GM12878 (cell line): ENCODE results near the gene DAB2IP. TPM values are rescaled to one million over a fixed set of nuclear protein-coding genes. Genes with fewer than 3 reads are reported as not detected.

Experiments
- ATAC-seq: fragments of 200-7000 bp; cut with Tn5 transposase; 3 replicates; pipeline ENCODE4 v1.9.1; 2020; ENCODE audit warnings: mild to moderate bottlenecking, moderate library complexity
- BruUV-seq: library from RNA; stranded (reverse); fragments of 400-500 nt; replicated peaks from 2 replicates; lab custom pipeline; 2021; lab: Mats Ljungman, UMichigan
- CTCF ChIA-PET: fragments of 300-600 bp; sonication (Branson Sonifier 250); formaldehyde crosslinking; extraction: SDS; loops from one replicate; lab custom pipeline; 2021; ENCODE audit warnings: inconsistent platforms; lab: Yijun Ruan, JAX
- POLR2A ChIA-PET: fragments of 350-600 bp; formaldehyde crosslinking; extraction: SDS; loops from one replicate; lab custom pipeline; 2021; ENCODE audit warnings: inconsistent platforms; lab: Charles Lee
- RAD21 ChIA-PET: fragments of 300-600 bp; sonication (Branson Sonifier 250); formaldehyde crosslinking; loops from one replicate; lab custom pipeline; 2023; ENCODE audit warnings: antibody characterized with exemption; ENCODE audit not compliant: unreplicated experiment; lab: Charles Lee
- SMC1A ChIA-PET: fragments of 300-600 bp; sonication (Branson Sonifier 250); formaldehyde crosslinking; loops from one replicate; lab custom pipeline; 2023; ENCODE audit not compliant: unreplicated experiment, uncharacterized antibody; lab: Charles Lee
- DNase-seq: peaks from one replicate; pipeline ENCODE4 v3.0.0-alpha.2; 2011; ENCODE audit warnings: low read depth, low spot score
- FAIRE-seq: peaks from 3 replicates; lab custom pipeline; 2011; peaks lifted over from hg19 to GRCh38; lab: Jason Lieb, UNC
- H2AFZ ChIP-seq: 2 replicates; pipeline ENCODE4 v1.6.0; 2011; ENCODE audit warnings: low read depth, low read length, control low read depth; ENCODE audit not compliant: control insufficient read depth
- H3K27ac ChIP-seq: 2 replicates; pipeline ENCODE4 v1.5.1; 2011; ENCODE audit warnings: control low read depth; ENCODE audit not compliant: control insufficient read depth, insufficient read depth
- H3K27me3 ChIP-seq, 2 experiments: replicated peaks in 1 of 2; 2 replicates each; pipeline versions ENCODE4 v1.6.0 to v1.6.1; 2011; ENCODE audit warnings: low read length in 1 of 2; ENCODE audit not compliant: control insufficient read depth in 2 of 2, insufficient read depth in 2 of 2
- H3K36me3 ChIP-seq, 2 experiments: 2 replicates each; pipeline ENCODE4 v1.5.1; 2011; ENCODE audit warnings: low read length in 1 of 2; ENCODE audit not compliant: control insufficient read depth in 2 of 2, insufficient read depth in 2 of 2
- H3K4me1 ChIP-seq: 2 replicates; pipeline ENCODE4 v1.6.1; 2011; ENCODE audit warnings: mild to moderate bottlenecking, low read length, moderate library complexity, mixed read lengths; ENCODE audit not compliant: control insufficient read depth, insufficient read depth
- H3K4me2 ChIP-seq: 2 replicates; pipeline ENCODE4 v1.6.0; 2011; ENCODE audit warnings: control low read depth; ENCODE audit not compliant: control insufficient read depth, insufficient read depth
- H3K4me3 ChIP-seq: fragments of 200-600 bp; sonication (generic); 2 replicates; pipeline ENCODE4 v1.5.1; 2016
- H3K79me2 ChIP-seq: 2 replicates; pipeline ENCODE4 v1.6.0; 2011; ENCODE audit warnings: low read length; ENCODE audit not compliant: control insufficient read depth, insufficient read depth
- H3K9ac ChIP-seq: 2 replicates; pipeline ENCODE4 v1.8.0; 2011; ENCODE audit warnings: low read length, control low read depth, mixed read lengths; ENCODE audit not compliant: control insufficient read depth, insufficient read depth
- H3K9me3 ChIP-seq: replicated peaks from 3 replicates; pipeline ENCODE4 v1.5.1; 2011; ENCODE audit warnings: mild to moderate bottlenecking, low read length; ENCODE audit not compliant: control insufficient read depth, insufficient read depth
- H4K20me1 ChIP-seq: 2 replicates; pipeline ENCODE4 v1.6.0; 2011; ENCODE audit not compliant: control insufficient read depth, insufficient read depth
- HCFC1 ChIP-seq: fragments of 150-350 bp; IDR thresholded peaks from 2 replicates; pipeline ENCODE4 v1.6.1; 2014; ENCODE audit warnings: low read length
- JUND ChIP-seq: IDR thresholded peaks from 2 replicates; pipeline ENCODE4 v1.6.1; 2012; ENCODE audit warnings: low read depth, mild to moderate bottlenecking, low read length, improper control_type of control experiment, moderate library complexity
- MYB ChIP-seq: fragments of 150-350 bp; IDR thresholded peaks from 2 replicates; pipeline ENCODE4 v1.6.1; 2014; ENCODE audit warnings: mild to moderate bottlenecking, low read depth, low read length, borderline replicate concordance
- MYC ChIP-seq: IDR thresholded peaks from 2 replicates; pipeline ENCODE4 v1.6.1; 2011; ENCODE audit warnings: mild to moderate bottlenecking, low read length, moderate library complexity, inconsistent platforms; ENCODE audit not compliant: insufficient read depth, insufficient replicate concordance, insufficient read length, severe bottlenecking
- NKRF ChIP-seq: fragments of 450-650 bp; conservative IDR thresholded peaks from 2 replicates; pipeline ENCODE4 v1.6.1; 2017; ENCODE audit warnings: mild to moderate bottlenecking, moderate library complexity
- PBX3 ChIP-seq: IDR thresholded peaks from 2 replicates; pipeline ENCODE4 v1.6.1; 2011; ENCODE audit warnings: mild to moderate bottlenecking, low read depth, low read length, moderate library complexity; ENCODE audit not compliant: insufficient replicate concordance
- STAT3 ChIP-seq: IDR thresholded peaks from 2 replicates; pipeline ENCODE4 v1.6.1; 2011; ENCODE audit warnings: low read depth, low read length, improper control_type of control experiment
- SUPT20H ChIP-seq: IDR thresholded peaks from 2 replicates; pipeline ENCODE4 v1.6.1; 2011; ENCODE audit warnings: low read depth, mild to moderate bottlenecking, low read length, moderate library complexity, borderline replicate concordance; ENCODE audit not compliant: control insufficient read depth
- TCF3 ChIP-seq: IDR thresholded peaks from 2 replicates; pipeline ENCODE4 v1.6.1; 2012; ENCODE audit warnings: low read depth, mild to moderate bottlenecking, low read length, borderline replicate concordance; ENCODE audit not compliant: insufficient read depth
- USF2 ChIP-seq: IDR thresholded peaks from 2 replicates; pipeline ENCODE4 v1.6.1; 2011; ENCODE audit warnings: low read depth, low read length, improper control_type of control experiment, borderline replicate concordance
- WGBS: methylation state at CpG from one replicate; pipeline ENCODE4 v1.1.6; 2016; ENCODE audit warnings: low lambda C conversion rate; ENCODE audit not compliant: insufficient replicate concordance, insufficient coverage; ENCODE audit errors: missing lambda C conversion rate; 5-methylcytosine and 5-hydroxymethylcytosine counted together
- in situ Hi-C: fragments of 300-500 bp; cut with MboI; formaldehyde crosslinking; loops from 9 replicates; pipeline ENCODE4 v1.14.3; 2018; ENCODE audit warnings: mixed read lengths
- intact Hi-C: fragments of 100-400 bp; cut with micrococcal nuclease; formaldehyde crosslinking; loops from one replicate; pipeline ENCODE4 v1.14.2; 2022; ENCODE audit not compliant: unreplicated experiment
- polyA plus RNA-seq, 11 experiments: library from polyadenylated mRNA; depleted of rRNA in 4 of 11; unstranded in 6 of 11; stranded (reverse) in 5 of 11; fragments of >200 nt; fragmentation: Nextera tagmentation in 4 of 11; fragmentation: Illumina TruSeq in 1 of 11; extraction: Ambion mirVana in 4 of 11; extraction: Trizol in 1 of 11; gene quantifications; 1 replicate in 1 of 11; 2 replicates in 10 of 11; pipeline versions ENCODE4 v1.2.1 to v1.2.3, GENCODE V29; 2011 to 2016; ENCODE audit warnings: inconsistent platforms in 2 of 11, missing spikeins in 2 of 11, low read depth in 1 of 11
- total RNA-seq, 4 experiments: library from RNA; depleted of rRNA in 3 of 4; stranded (reverse); fragments of >200 nt in 3 of 4; fragmentation: Illumina TruSeq in 1 of 4; extraction: Trizol in 1 of 4; gene quantifications; 2 replicates each; pipeline versions ENCODE4 v1.2.1 to v1.2.3, GENCODE V29; 2013 to 2021

DAB2IP gene
- total and polyA plus RNA-seq, 10 of the 15 experiments (the other 5 are each of a cell fraction or from before 2014, with no cell fraction given): 0.03 to 0.38 (median 0.14) TPM; not detected in 6

GRCh38 chr9:121807069-121807822 is 155.8 kb downstream of the DAB2IP start:
- CTCF ChIA-PET: no interaction called here
- Histone ChIP-seq H3K4me2 (no peak overlapping the region), H3K27ac (no peak overlapping the region), H3K27me3 (0 out of 4 replicates have a peak, but pooled peaks cover 0 to 1% of the 10 kb centered on the region in 2 experiments), H3K9ac (no peak overlapping the region), H3K79me2 (no peaks in the 10 kb centered on the region), H3K9me3 (no peaks in the 10 kb centered on the region), H3K4me1 (no peaks in the 10 kb centered on the region), H3K4me3 (no peak overlapping the region), H2AFZ (no peak overlapping the region), H4K20me1 (no peaks in the 10 kb centered on the region), H3K36me3 (no peaks in the 10 kb centered on the region)
- 46% methylated on average over 10 of the region's 12 CpGs for WGBS
- no peak for TF ChIP-seq HCFC1
- TF ChIP-seq PBX3: peak; percentile 6
- POLR2A ChIA-PET: no interaction called here
- in situ Hi-C loops: no loop called here
- DNase-seq (no peak), ATAC-seq (no peak), FAIRE-seq (no peak)
- intact Hi-C loops: no loop called here
- RAD21 ChIA-PET: no interaction called here
- BruUV-seq: no TSS peak
- SMC1A ChIA-PET: no interaction called here

GRCh38 chr9:121807823-121808278 is 156.4 kb downstream of the DAB2IP start:
- RAD21 ChIA-PET: no interaction called here
- H3K4me2 ChIP-seq: no peak overlapping the region
- TF ChIP-seq MYC: no peak
- TF ChIP-seq USF2: no peak
- no peak for TF ChIP-seq TCF3
- no peak for TF ChIP-seq MYB
- no peak for TF ChIP-seq STAT3
- TF ChIP-seq NKRF: no peak
- TF ChIP-seq JUND: no peak
- no peak for TF ChIP-seq SUPT20H
- no peaks in the 10 kb centered on the region for H3K36me3 ChIP-seq
- intact Hi-C loops: no loop called here
- FAIRE-seq (no peak), ATAC-seq (no peak), DNase-seq (no peak)
- H3K4me3 ChIP-seq: no peak overlapping the region
- CTCF ChIA-PET: no interaction called here
- BruUV-seq: no TSS peak
- H3K27me3 ChIP-seq: 0 out of 4 replicates have a peak, but pooled peaks cover 0 to 1% of the 10 kb centered on the region in 2 experiments
- POLR2A ChIA-PET: no interaction called here
- no peak overlapping the region for H3K9ac ChIP-seq
- H2AFZ ChIP-seq: no peak overlapping the region
- H3K79me2 ChIP-seq: no peaks in the 10 kb centered on the region
- H3K4me1 ChIP-seq: no peaks in the 10 kb centered on the region
- no peaks in the 10 kb centered on the region for H3K9me3 ChIP-seq
- H3K27ac ChIP-seq: no peak overlapping the region
- 53% methylated on average over 16 of the region's 16 CpGs for WGBS
- in situ Hi-C loops: no loop called here
- H4K20me1 ChIP-seq: no peaks in the 10 kb centered on the region
- SMC1A ChIA-PET: no interaction called here
